Hematopoietic multipotent progenitor cell (in vitro differentiated cells): ENCODE data around the gene CNP. TPM values are rescaled to one million over a fixed set of nuclear protein-coding genes. Genes with fewer than 3 reads are reported as not detected.
A peak's percentile ranks its signal among the peaks of the same experiment; 100 is the strongest.

Source experiments
- DNase-seq, 3 donors: peaks; one replicate each; pipeline ENCODE4 v3.0.0-alpha.2; 2011 to 2015; ENCODE audit warnings: low read depth in 2 of 3, low spot score in 2 of 3
- total RNA-seq: library from RNA; depleted of rRNA; stranded (reverse); fragments of >200 nt; gene quantifications from one replicate; pipeline ENCODE4 v1.2.3, GENCODE V29; 2012

Gene CNP
- total RNA-seq, 1 donor: 38.5 TPM

DNA sequence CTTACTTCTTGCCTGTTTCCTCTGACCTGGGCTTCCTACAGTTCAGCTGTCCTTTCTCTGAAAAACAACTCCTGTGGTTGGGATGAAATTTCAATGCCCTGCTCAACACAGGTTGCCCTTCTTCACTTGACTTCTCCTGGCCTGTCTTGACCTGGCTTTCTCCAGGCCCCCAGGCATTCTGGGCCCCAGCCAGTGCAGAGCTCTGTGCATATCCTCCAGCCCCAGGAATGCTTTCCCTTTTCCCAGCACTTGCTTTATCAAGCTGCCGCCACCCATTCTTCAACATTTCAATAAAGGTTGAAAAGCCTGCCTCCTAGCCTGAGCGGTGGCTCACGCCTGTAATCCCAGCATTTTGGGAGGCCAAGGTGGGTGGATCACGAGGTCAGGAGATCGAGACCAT is 25.4 kb upstream of the CNP start:
- no peak for DNase-seq

DNA sequence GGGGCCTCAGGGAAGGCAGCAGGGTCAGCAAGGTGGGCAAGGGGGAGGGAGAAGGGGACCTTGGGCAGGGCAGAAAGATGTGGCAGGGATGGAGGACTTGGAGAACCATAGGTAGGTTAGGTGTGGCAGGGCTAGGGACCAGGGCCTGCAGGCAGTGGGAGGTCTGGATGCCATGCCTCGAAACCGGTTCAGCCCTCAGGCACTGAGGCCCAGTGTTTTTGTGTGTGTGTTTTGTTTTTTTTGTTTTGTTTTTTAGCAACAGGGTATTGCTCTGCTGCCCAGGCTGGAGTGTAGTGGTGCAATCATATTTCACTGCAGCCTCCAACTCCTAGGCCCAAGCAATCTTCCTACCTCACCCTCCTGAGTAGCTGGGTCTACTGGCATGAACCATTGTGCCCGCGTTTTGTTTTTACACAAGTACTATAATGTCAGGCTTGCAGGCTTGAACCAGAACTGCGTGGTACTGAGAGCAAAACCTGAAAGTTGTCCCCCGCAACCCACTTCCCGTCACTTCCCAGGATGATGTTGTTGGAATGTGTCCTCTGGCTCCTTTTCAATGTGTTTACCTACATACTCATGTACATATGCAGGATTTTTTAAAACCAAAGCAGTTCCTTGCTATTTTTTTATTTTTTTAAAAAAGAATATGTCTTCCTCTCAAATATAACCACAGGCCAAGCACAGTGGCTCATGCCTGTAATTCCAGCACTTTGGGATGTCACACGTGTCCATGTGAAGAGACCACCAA is 23.8 kb upstream of the CNP start:
- no peak for DNase-seq

DNA sequence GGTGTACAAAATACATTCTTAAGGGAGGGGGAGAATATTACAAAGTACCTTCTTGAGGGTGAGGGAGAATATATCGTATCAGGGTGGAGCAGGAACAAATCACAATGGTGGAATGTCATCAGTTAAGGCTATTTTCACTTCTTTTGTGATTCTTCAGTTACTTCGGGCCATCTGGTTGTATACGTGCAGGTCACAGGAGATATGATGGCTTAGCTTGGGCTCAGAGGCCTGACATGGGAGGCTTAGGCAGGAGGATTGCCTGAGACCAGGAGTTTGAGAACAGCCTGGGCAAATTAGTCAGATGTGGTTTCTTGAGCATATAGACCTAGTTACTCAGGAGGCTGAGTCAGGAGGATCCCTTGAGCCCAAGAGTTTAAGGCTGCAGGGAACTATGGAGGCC is 23.1 kb upstream of the CNP start:
- DNase-seq: no peak

DNA sequence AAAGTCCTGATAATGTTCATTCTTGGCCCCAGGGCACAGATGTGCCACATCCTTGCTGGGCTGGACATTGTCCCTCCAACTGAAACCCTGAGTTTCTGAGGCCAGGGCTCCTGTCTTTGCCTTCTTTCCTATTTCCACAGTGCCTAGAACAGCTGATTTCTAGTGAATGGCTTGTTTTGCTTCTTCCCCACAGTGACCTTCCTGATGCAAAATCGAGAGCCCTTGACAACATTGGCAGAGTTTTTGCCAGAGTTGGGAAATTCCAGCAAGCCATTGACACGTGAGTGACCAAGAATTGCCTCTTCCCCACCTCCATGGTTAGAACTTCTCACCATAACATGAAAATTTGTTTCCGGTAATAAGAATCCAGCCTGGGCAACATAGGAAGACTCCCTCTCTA is 21.7 kb upstream of the CNP start:
- DNase-seq: no peak

DNA sequence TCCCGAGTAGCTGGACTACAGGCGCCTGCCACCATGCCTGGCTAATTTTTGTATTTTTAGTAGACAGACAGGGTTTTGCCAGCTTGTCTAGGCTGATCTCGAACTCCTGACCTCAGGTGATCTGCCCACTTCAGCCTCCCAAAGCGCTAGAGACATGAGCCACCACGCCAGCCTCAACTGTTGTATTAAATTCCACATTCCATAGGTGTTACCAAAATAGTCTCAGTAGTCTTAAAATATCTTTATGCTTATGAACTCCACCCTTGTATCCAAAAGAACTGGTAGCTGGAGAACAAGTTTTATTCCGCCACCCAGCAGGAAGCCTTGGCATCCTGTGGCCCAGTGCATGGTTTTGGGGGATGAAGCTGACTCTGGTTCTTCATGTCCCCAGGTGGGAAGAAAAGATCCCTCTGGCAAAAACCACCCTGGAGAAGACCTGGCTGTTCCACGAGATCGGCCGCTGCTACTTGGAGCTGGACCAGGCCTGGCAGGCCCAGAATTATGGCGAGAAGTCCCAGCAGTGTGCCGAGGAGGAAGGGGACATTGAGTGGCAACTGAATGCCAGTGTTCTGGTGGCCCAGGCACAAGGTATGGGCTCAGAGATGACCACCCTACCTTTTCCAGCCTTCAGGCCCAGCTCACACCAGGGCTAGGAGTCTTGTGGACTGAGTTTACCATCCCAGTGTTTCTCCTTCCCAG is 17.7 kb upstream of the CNP start:
- no peak for DNase-seq

DNA sequence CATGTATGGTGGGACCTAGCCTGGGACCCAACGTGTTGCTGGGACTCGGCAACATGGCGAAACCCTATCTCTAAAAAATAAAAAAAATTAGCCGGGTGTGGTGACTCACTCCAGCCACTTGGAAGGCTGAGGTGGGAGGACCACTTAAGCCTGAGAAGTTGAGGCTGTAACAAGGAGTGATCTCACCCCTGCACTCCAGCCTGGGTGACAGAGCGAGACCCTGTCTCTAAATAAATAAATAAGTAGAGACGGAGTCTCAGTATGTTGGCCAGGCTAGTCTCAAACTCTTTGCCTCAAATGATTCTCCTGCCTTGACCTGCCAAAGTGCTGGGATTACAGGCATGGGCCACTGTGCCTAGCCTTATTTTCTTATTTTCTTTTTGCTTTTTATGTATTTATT is 10.1 kb upstream of the CNP start:
- DNase-seq: no peak

DNA sequence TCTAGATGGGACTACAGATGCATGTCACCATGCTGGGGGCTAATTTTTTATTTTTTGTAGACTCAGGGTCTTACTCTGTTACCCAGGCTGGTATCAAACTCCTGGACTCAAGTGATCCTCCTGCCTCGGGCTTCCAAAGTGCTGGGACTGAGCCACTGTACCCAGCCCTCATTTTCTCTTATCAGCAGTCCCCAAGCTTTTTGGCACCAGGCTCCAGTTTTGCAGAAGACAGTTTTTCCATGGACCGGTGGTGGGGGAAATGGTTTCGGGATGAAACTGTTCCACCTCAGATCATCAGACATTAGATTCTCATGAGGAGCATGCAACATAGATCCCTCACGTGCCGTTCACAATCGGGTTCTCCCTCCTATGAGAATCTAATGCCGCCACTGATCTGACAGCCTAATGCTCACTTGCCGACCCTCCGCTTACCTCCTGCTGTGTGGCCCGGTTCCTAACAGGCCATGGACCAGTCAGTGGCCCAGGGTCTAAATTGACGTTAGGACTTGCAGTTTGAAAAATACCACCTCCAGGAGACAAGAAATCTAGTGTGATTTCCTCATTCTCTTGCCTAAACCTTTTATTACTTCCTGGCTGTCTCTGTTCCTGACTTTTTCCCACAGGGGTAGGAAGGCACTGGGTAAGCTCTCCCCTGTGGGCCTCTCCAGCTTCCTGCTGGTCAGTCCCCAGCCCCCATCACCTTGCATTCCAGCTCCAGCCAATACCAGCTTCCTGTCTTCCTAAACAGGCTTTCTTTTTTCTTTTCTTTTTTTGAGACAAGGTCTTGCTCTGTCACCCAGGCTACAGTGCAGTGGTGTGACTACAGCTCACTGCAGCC is 9.3 kb upstream of the CNP start:
- no peak for DNase-seq

DNA sequence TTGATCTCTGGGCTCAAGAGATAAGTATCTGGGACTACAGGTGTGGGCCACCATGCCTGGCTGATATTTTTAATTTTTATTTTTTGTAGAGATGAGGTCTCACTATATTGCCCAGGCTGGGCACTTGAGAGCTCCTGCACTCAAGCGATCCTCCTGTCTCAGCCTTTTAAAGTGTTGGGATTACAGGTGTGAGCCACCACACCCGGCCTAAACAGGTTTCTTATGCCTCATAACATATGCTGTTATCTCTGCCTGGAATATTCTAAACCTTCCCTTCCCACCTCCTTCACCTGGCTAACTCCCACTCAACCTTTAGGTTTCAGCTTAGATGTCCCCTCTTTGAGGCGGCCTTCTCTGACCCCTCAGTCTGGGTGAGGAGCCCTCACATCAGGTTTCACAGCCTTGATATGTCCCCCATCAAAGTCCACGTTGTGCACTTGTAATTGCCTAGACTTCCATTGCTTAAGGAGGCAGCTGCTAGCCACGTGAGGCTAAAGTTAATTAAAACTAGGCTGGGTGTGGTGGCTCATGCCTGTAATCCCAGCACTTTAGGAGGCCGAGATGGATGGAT is 8.6 kb upstream of the CNP start:
- DNase-seq: no peak

DNA sequence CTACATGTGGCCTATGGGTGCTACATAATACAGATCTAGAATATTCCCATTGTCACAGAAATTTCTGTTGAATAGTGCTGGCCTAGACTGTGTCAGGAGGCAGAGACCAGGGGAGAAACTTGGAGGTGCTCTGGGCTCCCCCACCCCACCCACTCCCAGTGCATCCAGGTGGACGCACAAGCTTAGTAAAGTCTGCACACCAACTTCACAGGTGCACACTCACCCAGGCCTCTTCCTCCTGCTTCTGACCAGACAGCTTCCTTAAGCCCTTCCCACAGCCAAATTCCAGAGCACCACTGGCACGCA is 7.6 kb upstream of the CNP start:
- no peak for DNase-seq

DNA sequence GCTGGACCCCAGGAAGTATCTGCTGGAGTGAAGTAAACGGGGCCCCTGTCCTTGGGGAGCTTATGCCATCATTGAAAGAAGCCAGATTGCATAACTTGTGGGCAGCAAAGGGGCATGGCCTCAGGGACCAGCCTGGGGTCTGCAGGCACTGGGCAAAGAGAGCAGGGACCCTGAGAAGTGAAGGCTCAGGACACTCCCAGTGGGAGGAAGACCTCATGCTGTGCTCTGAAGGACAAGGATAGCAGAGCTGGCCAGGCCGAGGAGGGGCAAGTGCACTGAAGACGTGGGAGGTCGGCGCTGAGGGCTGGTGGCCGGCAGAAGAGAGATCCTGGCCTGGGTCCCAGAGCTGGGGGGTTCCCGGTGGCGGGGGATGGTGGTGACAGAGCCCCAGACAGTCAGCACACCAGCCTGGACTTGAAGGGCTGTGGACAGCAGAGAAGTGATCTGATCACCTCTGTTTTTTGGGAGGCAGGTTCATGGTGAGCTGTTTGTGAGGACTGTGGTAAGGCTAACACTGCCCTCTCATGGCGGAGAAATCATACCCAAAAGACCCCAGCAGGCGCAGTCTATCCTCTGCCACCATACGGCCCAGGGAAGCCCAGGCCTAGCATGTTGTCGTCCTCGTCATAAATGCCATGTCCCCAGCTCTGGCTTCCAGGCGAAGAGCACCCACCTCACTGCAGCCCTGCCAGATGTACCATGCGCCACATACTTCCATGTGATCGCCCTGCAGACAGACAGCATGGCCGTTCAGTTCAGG is 7.1 kb upstream of the CNP start:
- DNase-seq: peak in 2 of 3 donors; percentile 54 to 65

DNA sequence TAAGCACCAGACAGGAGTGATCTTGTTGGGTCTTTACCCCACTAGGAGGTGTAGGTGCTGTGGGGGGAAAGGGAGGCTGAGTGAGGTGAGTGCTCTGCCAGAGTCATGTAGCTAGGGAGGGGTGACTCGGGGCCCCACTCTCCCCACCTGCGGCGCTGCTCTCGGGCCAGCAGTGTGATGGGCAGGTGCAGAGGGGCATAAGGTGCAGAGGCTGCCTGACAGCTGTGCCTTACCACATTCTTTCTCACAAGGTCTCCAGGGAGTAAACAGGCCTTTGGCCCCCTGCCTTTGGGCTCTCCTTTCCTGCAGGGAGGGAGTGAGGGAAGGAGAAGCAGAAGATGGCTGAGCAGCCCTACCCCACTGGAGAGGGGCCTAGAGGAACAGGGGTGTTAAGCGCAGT is 4.5 kb upstream of the CNP start:
- no peak for DNase-seq

DNA sequence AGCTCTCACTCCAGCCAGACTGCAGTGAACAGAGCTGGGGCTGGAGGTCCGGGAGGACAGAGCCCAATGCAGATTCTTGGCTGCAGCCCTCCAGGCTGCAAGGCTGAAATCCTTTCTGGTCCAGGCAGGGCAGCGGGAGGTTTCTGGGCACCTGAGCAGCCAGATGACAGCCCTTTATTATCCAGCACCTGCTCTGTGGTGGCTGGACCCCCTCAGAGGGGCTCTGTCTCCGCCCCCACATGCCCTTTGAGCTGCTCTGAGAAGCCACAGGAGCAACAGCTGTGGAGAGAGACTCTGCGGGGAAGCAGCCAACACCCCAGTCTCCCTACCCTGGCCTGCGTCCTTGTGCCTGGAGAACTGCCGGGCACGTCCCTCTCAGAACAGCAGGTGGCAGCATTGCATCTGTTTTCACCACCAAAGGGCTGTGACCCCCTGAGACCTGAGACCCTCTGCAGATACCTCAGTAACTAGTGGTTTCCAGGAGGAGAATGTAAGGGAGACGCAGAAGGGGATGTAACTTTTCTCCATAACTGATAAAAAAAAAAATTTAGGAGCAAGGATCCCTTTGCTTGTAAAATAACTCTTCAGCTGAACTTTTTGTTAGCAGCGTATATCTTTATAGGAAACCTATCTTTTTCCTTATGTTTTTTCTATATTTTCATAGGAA is 3.7 kb upstream of the CNP start:
- DNase-seq: peak; percentile 34 to 84 (median 61)

DNA sequence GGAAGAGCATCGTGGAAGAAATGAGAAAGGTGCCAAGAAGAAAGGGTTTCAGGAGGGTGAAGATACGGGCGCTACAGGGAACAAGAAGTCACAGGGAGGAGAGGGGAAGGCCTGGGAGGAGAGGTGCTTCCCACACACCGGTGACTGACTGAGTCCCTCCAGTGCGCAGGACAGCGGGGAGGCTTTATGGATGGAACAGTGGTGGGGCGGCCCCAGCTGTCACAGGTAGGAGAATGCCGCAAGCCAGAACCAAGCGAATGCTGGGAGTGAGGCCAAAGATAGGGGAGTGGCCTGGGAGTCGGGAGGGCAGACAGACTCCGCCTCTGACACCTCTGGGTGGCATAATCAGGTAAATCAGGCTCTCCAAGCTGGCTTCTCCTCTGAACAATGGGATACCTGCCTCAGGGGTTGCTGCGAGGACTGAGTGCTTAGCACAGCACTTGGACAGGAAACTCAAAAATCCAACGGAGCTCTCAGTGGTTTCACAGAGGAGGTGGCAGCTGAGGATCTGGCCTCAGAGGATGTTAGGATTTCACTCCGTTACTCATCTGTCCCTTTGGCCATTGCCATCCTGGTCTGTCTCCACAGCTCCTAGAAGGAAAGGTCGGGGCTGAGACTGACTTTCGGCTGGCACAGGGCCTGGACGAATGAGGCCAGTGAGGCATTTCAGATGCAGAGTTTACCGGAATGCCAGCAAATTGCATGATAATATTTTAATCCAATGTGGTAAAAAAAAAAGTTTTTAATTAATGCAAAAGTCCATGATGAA is 717 bp upstream of the CNP start:
- DNase-seq: peak; percentile 24 to 50 (median 39)

DNA sequence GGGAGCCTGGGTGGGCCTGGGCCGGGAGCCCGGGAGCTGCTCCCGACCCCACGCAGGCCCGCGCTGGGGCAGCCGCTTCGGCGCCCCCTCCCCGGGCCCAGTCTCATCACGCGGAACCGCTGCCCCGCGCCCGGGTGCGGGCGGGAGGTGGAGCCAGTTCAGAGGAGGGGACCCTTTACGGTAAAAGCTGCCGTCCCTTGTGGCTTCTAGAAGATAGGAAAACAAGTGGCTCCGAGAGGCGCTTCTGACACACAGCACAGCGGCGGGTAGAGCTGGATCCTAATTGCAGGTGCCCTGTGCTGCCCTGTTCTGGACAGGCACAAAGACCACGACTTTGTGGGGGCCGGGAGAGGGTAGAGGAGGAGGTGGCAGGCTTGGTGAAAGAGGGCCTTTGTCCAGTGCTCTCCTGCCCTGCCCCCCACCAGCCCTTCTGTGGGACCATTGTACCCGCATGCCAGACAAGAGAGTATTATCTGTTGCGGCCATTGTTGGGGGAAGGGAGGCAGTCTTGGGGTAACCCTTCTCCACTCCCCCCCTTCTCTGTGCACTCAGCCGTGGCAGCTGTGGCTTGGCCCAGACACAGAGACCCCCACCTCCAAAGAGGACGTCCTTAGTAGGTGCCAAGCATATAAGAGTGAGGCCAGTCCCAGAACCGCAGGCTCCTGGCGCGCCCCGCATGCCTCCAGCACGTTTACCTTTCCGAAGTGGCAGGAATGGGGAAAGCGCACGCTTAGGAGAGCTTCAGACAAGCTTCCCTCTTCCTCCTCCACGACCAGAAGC is 736 bp downstream of the CNP start:
- no peak for DNase-seq

DNA sequence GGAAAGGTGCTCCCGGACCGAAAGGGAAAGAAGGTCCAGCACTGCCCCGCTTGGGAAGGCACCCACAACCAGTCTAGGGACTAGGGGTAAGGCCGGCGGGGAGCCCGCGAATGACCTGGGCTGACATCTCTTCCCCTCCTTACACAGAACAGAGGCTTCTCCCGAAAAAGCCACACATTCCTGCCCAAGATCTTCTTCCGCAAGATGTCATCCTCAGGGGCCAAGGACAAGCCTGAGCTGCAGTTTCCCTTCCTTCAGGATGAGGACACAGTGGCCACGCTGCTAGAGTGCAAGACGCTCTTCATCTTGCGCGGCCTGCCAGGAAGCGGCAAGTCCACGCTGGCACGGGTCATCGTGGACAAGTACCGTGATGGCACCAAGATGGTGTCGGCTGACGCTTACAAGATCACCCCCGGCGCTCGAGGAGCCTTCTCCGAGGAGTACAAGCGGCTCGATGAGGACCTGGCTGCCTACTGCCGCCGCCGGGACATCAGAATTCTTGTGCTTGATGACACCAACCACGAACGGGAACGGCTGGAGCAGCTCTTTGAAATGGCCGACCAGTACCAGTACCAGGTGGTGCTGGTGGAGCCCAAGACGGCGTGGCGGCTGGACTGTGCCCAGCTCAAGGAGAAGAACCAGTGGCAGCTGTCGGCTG is 1.5 kb downstream of the CNP start:
- no peak for DNase-seq

DNA sequence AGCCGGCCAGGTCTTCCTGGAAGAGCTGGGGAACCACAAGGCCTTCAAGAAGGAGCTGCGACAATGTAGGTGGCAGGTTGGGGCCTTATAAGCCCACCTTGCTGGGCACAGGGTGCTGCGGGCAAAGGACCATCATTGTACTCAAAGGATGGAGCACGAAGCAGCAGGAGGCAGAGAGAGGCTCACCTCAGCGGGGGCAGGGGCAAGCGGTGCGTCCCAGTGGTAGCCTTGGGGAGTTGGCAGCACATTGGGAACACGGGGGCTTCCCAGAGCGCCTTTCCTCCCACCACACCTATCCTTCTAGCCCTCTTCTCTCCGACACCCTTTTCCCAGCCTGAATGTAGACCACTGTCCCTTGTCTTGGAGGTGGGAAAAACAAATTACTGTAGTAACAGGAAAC is 2.1 kb downstream of the CNP start:
- no peak for DNase-seq

DNA sequence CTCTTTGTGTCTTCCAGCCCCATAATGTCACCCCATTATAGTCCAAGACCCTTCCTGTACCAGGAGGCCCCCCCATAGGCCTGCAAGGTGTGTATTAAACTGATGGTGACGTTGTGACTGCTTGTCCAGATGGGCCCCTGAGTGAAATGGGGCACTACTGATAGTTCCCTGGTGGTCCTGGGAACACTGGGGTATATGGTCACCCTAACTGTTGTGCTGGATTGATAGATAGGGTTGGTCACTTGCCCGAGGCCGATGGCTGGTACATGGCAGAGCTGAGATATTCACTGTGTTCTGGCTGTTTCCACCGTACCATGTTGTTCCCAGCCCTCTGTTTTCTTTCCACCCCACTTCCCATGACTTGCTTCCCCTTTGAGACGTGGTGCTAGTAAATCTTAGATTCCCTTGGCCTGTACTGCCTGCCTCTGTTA is 4.3 kb downstream of the CNP start:
- DNase-seq: no peak
